HG02943 (cell line): ENCODE results near the gene PIK3R1.
A peak's percentile ranks its signal among the peaks of the same experiment; 100 is the strongest.
"Not testable (repeated sequence)": the region's sequence is repeated elsewhere in the genome, so short reads cannot be mapped to it uniquely, and the experiment has no call there.

Experiments
- ATAC-seq: cut with Tn5 transposase; IDR thresholded peaks from one replicate; pipeline ENCODE4 v1.9.1; 2021; ENCODE audit warnings: mild to moderate bottlenecking, low read depth, moderate library complexity; ENCODE audit not compliant: unreplicated experiment

PIK3R1 gene

DNA sequence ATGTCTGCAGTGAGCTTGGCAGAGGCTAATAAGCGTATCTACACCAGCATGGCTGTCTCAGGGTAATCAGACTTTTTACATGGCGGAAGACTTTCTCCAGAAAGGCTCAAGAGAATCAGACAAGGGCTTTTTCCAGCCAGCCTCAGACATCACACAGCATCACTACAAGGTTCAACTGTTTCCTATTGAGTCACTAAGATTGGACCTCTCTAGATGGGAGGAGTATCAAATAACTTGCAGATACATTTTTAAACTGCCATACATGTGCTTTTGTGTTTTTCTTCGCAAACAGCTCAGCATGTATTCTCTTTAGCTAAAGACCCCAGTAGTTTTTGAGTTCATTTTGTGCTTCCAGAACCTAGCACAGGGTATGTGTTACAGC is 22.9 kb upstream of the PIK3R1 start:
- no peak for ATAC-seq

DNA sequence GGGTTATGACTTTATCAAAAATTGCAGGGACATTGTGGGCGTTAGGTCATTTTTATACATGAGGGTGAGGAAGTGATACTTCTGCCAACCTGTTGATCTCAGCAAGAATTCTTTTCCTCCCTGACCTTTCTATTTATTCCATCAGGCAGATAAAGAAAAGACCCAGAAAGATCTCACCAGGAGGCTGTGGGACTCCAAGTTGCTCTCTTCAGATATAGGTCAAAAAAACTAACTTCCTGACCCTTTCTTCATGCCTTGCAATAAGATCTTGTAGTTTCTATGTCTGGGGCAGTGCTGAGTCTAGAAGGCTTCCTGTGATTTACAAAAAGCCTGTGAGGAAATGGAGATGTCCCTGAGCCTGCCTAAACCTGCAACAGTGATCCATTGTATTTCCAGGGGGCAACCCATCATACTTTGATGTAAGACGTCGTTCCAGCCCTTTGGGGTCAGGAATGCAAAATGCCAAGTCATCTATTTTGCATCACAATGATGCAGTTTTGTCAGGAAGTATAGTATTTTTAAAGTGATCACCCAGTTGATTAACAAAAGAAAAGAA is 22.0 kb upstream of the PIK3R1 start:
- ATAC-seq = no peak

DNA sequence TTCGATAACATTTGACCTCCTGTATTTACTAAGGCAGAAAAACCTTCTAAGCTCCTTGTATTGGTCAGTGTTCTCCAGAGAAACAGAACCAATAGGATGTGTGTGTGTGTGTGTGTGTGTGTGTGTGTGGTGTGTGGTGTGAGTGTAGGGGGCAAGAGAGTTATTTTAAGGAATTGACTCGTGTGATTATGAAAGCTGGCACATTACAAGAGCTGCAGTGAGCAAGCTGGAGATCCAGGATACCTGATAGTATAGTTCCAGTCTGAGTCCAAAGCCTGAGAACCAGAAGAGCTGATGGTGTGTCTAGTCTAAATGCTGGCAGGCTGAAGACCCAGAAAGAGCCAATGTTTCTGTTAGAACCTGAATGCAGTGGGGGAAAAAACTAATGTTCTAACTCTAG is 21.2 kb upstream of the PIK3R1 start:
- ATAC-seq = no peak

DNA sequence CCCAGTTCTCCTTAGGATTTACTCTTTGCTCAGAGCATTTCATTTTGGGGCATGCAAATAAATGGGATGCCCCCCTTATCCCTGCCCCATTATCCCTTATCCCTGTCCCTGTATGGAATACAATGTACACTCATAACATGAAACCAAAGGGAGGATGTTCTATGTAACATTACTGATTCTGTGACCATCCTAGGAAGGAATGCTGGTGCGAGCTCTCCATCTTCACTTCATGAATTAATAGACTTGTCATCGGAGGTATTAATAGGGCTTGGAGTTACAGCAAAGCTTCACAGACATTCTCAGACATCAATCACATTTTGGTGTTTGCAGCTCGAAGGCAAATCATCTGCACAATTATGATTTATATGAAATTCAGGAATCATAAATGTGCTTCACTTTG is 20.4 kb upstream of the PIK3R1 start:
- ATAC-seq = no peak

DNA sequence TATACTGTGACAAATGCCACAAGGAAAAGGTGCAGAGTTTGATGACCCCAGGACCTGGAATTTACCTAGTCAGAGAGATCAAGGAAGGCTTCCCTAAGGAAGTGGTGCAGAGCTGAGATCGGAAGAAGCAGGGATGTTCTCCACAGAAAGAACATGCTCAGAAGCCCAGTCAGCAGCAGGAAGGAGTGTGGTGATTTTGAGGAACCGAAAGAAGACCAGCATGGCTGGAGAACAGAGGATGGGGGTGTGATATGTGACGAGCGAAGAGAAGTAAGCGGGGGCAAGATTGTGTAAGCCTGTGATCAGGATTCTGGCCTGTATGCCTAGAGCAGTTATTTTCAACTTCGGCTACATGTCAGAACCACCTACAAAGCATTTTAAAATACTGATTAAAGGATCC is 18.7 kb upstream of the PIK3R1 start:
- ATAC-seq = peak; percentile 96

DNA sequence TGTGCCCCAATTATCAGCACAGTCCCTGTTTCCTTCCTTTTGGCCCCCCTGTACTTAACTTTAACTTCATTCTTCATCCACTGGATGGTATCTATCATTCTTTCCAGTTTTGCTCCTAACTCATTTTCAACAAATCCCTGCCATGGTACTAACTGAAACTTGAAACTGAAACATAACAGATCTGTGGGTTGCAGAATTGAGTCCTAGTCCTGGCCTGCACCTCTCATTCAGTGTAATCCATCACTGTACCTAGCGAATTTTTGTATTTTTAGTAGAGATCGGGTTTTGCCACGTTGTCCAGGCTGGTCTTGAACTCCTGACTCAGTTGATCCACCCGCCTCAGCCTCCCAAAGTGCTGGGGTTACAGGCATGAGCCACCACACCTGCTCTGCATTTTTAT is 15.3 kb upstream of the PIK3R1 start:
- ATAC-seq = no peak

DNA sequence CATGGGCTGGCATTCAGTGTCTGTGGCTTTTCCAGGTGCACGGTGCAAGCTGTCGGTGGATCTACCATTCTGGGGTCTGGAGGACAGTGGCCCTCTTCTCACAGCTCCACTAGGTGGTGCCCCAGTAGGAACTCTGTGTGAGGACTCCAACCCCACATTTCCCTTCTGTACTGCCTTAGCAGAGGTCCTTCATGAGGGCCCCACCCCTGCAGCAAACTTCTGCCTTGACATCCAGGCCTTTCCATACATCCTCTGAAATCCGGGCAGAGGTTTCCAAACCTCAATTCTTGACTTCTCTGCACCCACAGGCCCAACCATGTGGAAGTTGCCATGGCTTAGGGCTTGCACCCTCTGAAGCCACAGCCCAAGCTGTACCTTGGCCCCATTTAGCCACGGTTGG is 4.9 kb upstream of the PIK3R1 start:
- ATAC-seq = not testable (repeated sequence)

DNA sequence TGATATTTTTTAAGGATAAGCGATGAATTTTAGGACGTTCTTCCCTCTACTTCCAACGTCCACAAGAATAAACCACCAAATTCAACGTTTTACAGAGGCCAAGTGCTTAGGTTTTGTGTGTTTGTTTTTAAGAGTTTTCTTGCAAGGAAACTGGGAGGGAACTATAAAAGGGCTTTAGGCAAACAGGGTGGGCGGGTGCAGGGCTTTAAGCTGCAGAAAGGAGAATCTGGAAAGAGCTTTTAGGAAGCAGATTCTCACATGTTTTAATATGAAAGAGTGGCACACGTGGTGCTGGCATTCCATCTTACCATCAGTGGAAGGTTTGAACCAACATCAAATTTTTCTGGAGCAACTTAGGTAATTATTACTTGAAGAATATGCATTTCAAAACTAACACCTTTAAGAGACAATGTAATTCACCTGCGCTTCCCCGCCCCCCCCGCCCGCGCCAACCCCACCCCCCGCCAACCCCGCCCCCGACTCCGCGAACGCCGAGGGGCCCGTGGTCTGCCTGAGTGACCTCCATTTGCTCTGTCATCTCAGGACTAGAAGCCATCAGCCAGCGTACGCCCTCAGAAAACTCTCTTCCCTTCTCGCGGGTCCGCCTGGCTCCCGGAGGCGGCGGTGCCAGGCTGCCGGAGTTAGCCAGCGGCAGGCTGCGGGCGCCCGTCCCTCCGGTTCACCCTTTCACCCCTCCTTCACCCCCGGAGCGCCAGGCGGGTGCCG is 911 bp upstream of the PIK3R1 start:
- ATAC-seq = peak; percentile 17

DNA sequence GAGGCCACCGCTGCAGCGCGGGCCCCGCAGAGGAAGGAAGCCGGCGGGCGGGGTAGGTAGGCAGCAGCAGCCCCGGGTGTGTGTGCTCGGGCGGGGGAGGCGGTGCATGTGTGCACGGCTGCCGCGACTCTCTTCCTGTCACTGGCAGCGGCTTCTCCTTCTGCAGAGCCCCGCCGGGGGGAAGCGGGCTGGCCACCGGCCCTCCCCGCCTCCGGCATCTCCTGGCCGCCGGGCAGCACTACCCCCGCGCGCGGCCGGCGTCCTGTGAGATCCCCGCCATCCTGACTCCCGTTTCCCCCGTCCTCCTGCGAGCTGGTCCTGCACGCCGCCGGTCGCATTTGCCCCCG is 315 bp downstream of the PIK3R1 start:
- ATAC-seq = peak; percentile 46

DNA sequence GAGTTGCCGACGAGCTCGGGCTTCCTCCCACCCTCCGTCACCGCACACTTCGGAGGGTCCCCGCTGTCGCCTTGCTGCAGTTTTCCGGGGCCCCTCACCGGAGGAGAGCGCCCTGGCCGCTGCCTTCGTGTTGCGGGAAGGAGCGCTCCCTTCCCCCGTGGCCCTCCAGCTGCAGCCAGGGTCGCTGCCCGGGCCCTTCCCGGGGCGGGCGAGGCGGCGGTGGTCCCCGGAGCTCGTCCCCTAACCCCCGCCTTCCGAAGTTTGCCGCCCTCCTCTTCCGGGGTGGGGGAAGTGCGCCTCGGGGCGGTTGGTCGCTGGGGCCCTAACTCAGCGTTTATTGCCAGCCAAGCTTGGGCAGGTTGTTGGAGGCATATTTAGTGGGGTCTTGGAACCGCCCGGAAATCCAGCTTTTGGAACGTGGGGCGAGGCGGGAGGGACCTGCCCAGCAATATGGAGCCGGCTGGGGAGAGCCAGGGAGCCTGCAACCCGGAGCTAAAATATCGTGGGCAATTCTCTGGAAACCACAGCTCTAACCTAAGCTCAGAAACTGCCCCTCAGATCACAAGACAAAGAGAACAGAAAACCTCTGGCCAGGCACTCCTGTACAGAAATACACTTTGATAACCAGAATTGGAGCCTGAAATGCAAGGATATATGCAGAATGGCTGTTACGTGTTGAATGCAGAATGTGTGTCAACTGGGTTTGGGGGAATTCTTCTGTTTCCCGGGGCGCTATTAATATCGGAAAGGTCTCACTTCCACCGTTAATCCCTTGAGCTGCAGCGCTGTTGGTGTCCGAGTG is 890 bp downstream of the PIK3R1 start:
- peak; percentile 33 for ATAC-seq

DNA sequence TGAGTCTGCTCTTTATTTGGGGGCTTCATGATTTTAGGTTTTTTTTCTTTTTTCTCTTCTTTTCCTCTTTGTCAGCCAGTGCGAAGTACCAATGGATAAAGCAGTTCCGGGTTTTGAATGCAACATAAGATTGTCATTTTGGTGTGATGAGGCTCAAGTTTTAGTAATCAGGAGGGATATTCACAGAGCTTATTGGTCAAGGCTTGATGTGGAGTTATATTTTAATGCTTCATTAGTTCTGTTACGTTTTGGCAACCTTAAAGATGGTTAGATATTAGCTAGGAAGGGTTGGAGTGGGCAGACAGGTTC is 1.4 kb downstream of the PIK3R1 start:
- ATAC-seq = no peak

DNA sequence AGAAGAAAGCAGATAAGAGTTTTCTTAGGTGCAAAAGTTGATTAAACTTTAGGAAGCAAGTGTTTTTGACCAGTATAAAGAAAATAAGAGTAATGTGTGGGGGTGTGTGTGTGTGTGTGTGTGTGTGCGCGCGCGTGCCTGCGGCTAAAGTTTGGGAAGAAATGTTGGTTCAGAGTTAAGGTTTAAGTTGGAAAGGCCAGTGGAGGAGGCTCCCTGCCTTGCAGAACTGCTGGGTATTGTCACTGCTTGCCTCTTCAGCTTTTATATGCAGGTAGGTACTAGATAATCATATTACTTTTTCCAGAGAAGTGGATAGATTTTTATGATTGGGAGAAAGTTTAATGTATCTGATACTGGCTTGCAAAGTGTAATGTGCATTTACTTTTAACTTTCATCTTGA is 2.0 kb downstream of the PIK3R1 start:
- no peak for ATAC-seq

DNA sequence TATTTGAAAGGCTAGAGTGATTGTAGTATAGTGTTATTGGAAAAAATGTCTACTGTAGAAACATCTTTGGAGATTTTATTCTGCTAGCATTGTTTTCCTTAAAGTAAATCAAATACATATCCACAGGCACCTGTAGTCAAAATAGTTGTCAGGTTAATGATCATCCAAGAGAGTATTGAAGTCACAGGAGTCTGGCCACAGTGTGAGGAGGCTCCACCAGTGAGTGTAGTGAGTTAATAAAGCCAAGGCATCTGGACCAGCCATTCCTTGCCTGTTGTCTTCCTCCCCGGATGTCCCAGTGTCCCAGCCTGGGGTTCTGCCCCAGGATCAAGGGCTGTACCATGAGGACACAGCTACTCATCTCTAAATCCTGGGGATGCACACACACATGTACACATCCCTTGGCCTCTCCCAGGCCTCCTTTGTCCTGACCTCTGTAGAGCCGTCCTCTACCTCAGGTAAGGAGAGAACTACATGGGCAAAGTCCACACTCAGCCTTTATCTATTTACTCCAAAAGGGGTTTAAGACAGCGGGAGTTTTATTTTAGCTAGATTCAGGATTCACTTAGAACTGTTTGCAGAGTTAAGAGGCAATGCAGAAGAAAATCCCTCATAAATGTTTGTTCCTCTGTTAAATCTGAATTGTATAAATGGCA is 3.7 kb downstream of the PIK3R1 start:
- no peak for ATAC-seq

DNA sequence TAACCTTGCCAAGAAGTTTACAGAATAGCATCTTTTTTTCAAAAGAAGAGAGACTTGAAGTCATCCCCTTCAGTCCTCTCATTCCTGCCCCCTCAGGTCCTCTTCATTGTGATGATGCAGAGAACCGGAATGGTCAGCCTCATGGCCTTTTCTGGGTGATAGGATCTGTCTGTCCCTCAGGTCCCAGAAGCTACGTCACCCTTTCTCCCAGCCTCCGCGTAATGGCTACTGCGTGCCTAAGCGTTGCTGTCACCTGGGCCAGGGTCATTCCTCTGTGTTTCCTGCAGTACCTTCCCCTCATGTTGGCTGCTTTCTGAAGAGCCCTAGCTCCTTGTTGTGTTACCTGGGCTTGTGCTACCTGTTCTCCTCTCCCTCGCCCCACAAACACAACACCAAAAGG is 4.7 kb downstream of the PIK3R1 start:
- no peak for ATAC-seq

DNA sequence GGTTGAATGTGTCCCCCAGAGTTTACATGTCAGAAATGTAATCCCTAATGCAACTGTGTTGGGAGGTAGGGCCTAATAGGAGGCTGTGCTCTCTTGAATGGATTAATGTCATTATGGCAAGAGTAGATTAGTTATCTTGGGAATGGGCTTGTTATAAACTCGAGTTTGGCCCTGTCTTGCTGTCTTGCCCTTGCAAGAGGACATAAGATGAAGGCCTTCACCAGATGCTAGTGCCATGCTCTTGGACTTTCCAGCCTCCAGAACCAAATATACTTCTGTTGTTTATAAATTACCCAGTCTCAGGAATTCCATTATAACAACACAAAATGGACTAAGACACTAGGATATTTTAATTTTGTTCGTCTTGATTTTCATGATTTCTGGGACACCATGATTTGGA is 5.4 kb downstream of the PIK3R1 start:
- ATAC-seq = no peak

DNA sequence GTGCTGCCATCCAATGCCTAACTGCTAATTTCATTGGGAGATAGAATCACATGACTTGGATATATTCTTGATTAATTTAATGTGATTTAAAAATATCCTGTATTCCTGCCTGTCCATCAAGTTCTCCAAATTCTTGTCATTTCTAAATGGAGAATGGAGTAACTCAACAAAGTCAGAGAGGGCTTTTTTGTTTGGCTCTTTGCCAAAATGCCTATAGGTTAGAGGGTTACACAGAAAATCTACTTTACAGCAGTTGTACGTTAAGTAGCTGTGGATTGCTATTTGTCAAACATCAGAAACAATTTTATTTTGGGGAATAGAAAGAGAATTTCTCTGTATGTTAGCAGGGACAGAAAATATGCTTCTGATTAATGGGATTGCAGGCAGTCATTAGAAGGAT is 5.9 kb downstream of the PIK3R1 start:
- no peak for ATAC-seq

DNA sequence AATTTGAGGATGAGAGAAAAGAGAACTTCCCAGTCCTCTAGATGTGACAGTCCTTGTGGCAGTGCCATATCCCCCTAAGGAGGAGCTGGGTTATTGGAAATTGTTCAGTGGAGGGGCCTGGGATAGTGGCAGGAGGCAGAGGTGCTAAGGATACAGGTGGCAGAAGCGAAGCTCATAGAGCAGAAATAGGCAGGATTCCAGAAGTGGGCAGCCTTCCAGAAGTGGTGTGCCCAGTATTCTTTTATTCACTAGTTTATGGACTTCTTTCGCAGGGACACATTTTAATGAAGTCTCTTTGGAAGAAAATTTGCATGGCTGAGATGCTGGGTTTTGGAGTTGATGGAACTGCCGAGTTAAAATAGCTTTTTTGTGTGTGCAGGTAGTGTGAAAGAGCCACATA is 6.8 kb downstream of the PIK3R1 start:
- ATAC-seq = no peak

DNA sequence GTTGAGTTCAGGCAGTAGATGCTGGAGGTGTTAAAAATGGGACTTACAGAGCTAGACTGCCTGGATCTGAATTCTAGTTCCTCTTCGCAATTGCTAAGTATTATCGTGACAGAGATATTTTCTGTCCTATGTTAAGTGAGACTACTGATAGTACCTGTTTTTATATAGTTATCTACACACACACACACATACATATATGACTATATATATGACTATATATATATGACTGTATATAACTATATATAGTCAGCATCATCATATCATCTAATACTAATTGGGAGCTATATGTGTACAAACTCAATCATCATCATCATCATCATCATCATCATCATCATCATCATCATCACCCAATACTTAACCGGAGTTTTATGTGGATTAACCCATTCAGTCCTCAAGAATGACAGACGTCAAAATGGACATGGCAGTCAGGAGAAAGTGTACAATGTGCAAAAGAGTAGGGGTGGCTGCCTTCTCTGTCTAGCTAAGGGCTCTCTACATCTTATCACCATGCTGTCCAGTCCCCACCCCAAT is 7.3 kb downstream of the PIK3R1 start:
- ATAC-seq = no peak

DNA sequence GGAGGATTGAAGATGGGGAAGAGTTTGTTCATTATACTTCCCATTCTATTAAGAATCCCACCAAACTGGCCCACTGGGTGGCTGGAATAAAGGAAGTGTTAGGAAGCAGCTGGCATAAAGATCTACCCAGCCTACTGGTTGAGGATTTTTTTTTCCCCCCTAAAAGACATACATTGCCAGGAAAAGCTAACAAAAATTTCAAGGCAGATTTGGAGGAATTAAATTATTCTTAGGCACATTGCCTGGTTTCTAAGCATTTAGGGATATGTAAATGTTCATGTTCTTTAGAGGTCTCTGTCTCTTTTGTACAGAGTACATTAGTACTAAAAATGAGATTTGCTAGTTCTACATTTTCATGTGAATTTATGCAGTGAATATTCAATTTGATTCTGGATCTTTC is 8.3 kb downstream of the PIK3R1 start:
- no peak for ATAC-seq

DNA sequence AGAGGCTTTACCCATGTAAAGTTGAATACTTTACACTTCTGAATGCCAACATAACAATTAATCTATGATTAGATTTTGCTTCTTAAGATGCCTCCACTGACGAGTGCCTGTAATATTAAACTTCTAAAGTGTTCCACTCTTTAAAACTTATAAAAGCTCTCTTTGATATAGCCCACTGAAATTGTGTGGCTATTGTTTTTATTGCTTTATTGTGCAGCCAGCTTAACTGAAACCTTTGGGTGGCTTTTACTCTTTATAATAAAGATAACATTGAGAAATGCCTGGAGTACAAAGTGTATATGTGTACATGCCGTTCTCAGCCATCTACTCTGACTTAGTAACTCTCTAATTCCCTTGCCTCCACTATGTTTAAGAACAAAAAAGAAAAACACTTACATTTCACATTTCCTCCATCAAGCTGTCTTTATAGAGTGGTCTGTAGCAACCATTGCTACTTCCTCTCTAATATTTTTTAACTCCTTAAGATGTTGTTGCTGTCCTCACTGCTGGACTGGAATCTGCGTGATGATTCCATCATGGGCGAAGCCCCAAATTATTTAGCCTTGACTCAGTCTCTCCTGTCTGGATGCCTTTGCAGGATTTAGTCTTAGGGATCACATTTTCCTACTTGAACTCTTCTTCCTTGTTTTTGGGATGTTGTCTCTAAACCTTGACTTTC is 9.1 kb downstream of the PIK3R1 start:
- no peak for ATAC-seq
